AG10803 (cell line): ENCODE measurements around the gene PCDHA1.
"Not testable (repeated sequence)": the region's sequence is repeated elsewhere in the genome, so short reads cannot be mapped to it uniquely, and the experiment has no call there.

Source experiments
- DNase-seq: peaks from one replicate; pipeline ENCODE4 v3.0.0; 2010; ENCODE audit warnings: low read depth
- H3K4me3 ChIP-seq: 2 replicates; pipeline ENCODE4 v1.5.1; 2011; ENCODE audit warnings: mild to moderate bottlenecking, low read length, control low read depth
- CTCF ChIP-seq: conservative IDR thresholded peaks from 2 replicates; pipeline ENCODE4 v1.5.1; 2011; ENCODE audit warnings: mild to moderate bottlenecking, low read length, control low read depth, inconsistent platforms

Gene PCDHA1

GRCh38 chr5:140840978-140841962 lies 55.3 kb downstream of the PCDHA1 start, which contains the start of gene PCDHA8:
TSS of gene PCDHA8 (plus strand) at chr5:140841187. CDS start at chr5:140841322, 135 bp downstream.
- DNase-seq, result no peak

GRCh38 chr5:140842798-140843733 lies 57.1 kb downstream of the PCDHA1 start:
- DNase-seq, result no peak
- no peak overlapping the region for H3K4me3 ChIP-seq
- TF ChIP-seq CTCF, result no peak

More at GRCh38 chr5:140840978-140841962, 55.3 kb downstream of the PCDHA1 start, which contains the start of gene PCDHA8:
- TF ChIP-seq CTCF, result peak; percentile 25
- H3K4me3 ChIP-seq, result no peak within 1 kb of the TSS; the same call in 1 of the 2 replicates

- DNase-seq, H3K4me3 ChIP-seq: not testable (repeated sequence)
Measured at GRCh38 chr5:140848139-140849102, 62.5 kb downstream of the PCDHA1 start, which contains the start of gene PCDHA9. TSS of gene PCDHA9 (plus strand) at chr5:140848382. CDS start at chr5:140848496, 114 bp downstream.

- DNase-seq, H3K4me3 ChIP-seq: not testable (repeated sequence)
Measured at GRCh38 chr5:140849831-140850634, 64.1 kb downstream of the PCDHA1 start.

GRCh38 chr5:140855772-140856674 lies 70.1 kb downstream of the PCDHA1 start, which contains the start of gene PCDHA10:
TSS of gene PCDHA10 (plus strand) at chr5:140855897. CDS start at chr5:140856049, 152 bp downstream.
- no peak; the same call in 1 of the 2 replicates for TF ChIP-seq CTCF
- no peak for DNase-seq
- no peak within 1 kb of the TSS for H3K4me3 ChIP-seq

- no peak overlapping the region for H3K4me3 ChIP-seq
- TF ChIP-seq CTCF, result no peak
Measured at GRCh38 chr5:140857177-140857986, 71.4 kb downstream of the PCDHA1 start.

More at GRCh38 chr5:140857177-140857986, 71.4 kb downstream of the PCDHA1 start:
- no peak for DNase-seq
